Measurements from ENCODE around the gene UBR4.

Gene UBR4

GRCh38 chr1:19080721-19081120 is 129.3 kb downstream of the UBR4 start:
- Histone ChIP-seq H3K18ac (ENCODE audit: low read length) (no peak overlapping the region), H4K5ac (ENCODE audit: low read length) (no peak overlapping the region), H2BK120ac (ENCODE audit: low read depth, low read length) (no peak overlapping the region), H3K36me3 (ENCODE audit: control insufficient read depth, insufficient read depth, low read length) (peaks cover 24% of the 10 kb centered on the region), H3K79me1 (ENCODE audit: low read length) (no peaks in the 10 kb centered on the region), H3K4me3 (ENCODE audit: low read length) (no peak overlapping the region), H3K4me1 (ENCODE audit: control insufficient read depth, low read depth, low read length) (no peaks in the 10 kb centered on the region), H3K79me2 (ENCODE audit: control insufficient read depth, insufficient read depth, low read length) (no peaks in the 10 kb centered on the region), H4K8ac (ENCODE audit: low read depth, low read length) (no peak overlapping the region), H3K27ac (ENCODE audit: low read depth, low read length) (no peak overlapping the region), H3K27me3 (ENCODE audit: insufficient read depth, low read length, poor library complexity) (no peaks in the 10 kb centered on the region), H3K4me2 (ENCODE audit: low read length) (no peak overlapping the region), H2BK15ac (replicated peaks; ENCODE audit: low read depth) (no peak overlapping the region), H2BK5ac (ENCODE audit: low read length) (no peak overlapping the region), H3K4ac (ENCODE audit: low read depth, low read length) (no peak overlapping the region), H3K23ac (ENCODE audit: low read length) (no peak overlapping the region), H3K9ac (ENCODE audit: low read length) (no peak overlapping the region), H3K56ac (ENCODE audit: low read length) (no peak overlapping the region), H2AK5ac (ENCODE audit: low read length) (no peak overlapping the region)
- no peak for DNase-seq
- WGBS (ENCODE audit: extremely low coverage, insufficient coverage, low lambda C conversion rate) = no CpG with 5 or more reads among the region's 3 CpGs

- H3K9ac ChIP-seq (ENCODE audit: low read length) = no peak overlapping the region
- H3K36me3 ChIP-seq (ENCODE audit: control insufficient read depth, insufficient read depth, low read length) = peaks cover 30% of the 10 kb centered on the region
- no peak overlapping the region for H2BK15ac ChIP-seq (replicated peaks; ENCODE audit: low read depth)
- no peak overlapping the region for H2AK5ac ChIP-seq (ENCODE audit: low read length)
- no peak overlapping the region for H2BK5ac ChIP-seq (ENCODE audit: low read length)
- no peaks in the 10 kb centered on the region for H3K79me2 ChIP-seq (ENCODE audit: control insufficient read depth, insufficient read depth, low read length)
- no peaks in the 10 kb centered on the region for H3K27me3 ChIP-seq (ENCODE audit: insufficient read depth, low read length, poor library complexity)
- H3K4me3 ChIP-seq (ENCODE audit: low read length) = no peak overlapping the region
- H3K27ac ChIP-seq (ENCODE audit: low read depth, low read length) = no peak overlapping the region
- H3K4me2 ChIP-seq (ENCODE audit: low read length) = no peak overlapping the region
- H2BK120ac ChIP-seq (ENCODE audit: low read depth, low read length) = no peak overlapping the region
- H3K18ac ChIP-seq (ENCODE audit: low read length) = no peak overlapping the region
- DNase-seq = no peak
- no peak overlapping the region for H3K4ac ChIP-seq (ENCODE audit: low read depth, low read length)
- H4K8ac ChIP-seq (ENCODE audit: low read depth, low read length) = no peak overlapping the region
- WGBS (ENCODE audit: extremely low coverage, insufficient coverage, low lambda C conversion rate) = no CpG with 5 or more reads among the region's 16 CpGs
- H3K4me1 ChIP-seq (ENCODE audit: control insufficient read depth, low read depth, low read length) = no peaks in the 10 kb centered on the region
- H3K56ac ChIP-seq (ENCODE audit: low read length) = no peak overlapping the region
- no peaks in the 10 kb centered on the region for H3K79me1 ChIP-seq (ENCODE audit: low read length)
- H3K23ac ChIP-seq (ENCODE audit: low read length) = no peak overlapping the region
- no peak overlapping the region for H4K5ac ChIP-seq (ENCODE audit: low read length)
Observed at GRCh38 chr1:19079541-19080472, 130.3 kb downstream of the UBR4 start.

GRCh38 chr1:19078536-19078935 is 131.5 kb downstream of the UBR4 start:
- Histone ChIP-seq H3K9ac (ENCODE audit: low read length) (no peak overlapping the region), H4K8ac (ENCODE audit: low read depth, low read length) (no peak overlapping the region), H3K4me1 (ENCODE audit: control insufficient read depth, low read depth, low read length) (no peaks in the 10 kb centered on the region), H3K27ac (ENCODE audit: low read depth, low read length) (no peak overlapping the region), H3K18ac (ENCODE audit: low read length) (no peak overlapping the region), H3K36me3 (ENCODE audit: control insufficient read depth, insufficient read depth, low read length) (peaks cover 26% of the 10 kb centered on the region), H2BK5ac (ENCODE audit: low read length) (no peak overlapping the region), H2BK120ac (ENCODE audit: low read depth, low read length) (no peak overlapping the region), H3K79me1 (ENCODE audit: low read length) (no peaks in the 10 kb centered on the region), H2AK5ac (ENCODE audit: low read length) (no peak overlapping the region), H3K23ac (ENCODE audit: low read length) (no peak overlapping the region), H3K4me2 (ENCODE audit: low read length) (no peak overlapping the region), H3K4ac (ENCODE audit: low read depth, low read length) (no peak overlapping the region), H3K79me2 (ENCODE audit: control insufficient read depth, insufficient read depth, low read length) (no peaks in the 10 kb centered on the region), H3K4me3 (ENCODE audit: low read length) (no peak overlapping the region), H3K56ac (ENCODE audit: low read length) (no peak overlapping the region), H4K5ac (ENCODE audit: low read length) (no peak overlapping the region), H2BK15ac (replicated peaks; ENCODE audit: low read depth) (no peak overlapping the region), H3K27me3 (ENCODE audit: insufficient read depth, low read length, poor library complexity) (no peaks in the 10 kb centered on the region)
- no CpG with 5 or more reads among the region's 4 CpGs for WGBS (ENCODE audit: extremely low coverage, insufficient coverage, low lambda C conversion rate)
- no peak for DNase-seq

- H2BK5ac ChIP-seq (ENCODE audit: low read length) = no peak overlapping the region
- H3K4ac ChIP-seq (ENCODE audit: low read depth, low read length) = no peak overlapping the region
- no peak overlapping the region for H2AK5ac ChIP-seq (ENCODE audit: low read length)
- peaks cover 25% of the 10 kb centered on the region for H3K36me3 ChIP-seq (ENCODE audit: control insufficient read depth, insufficient read depth, low read length)
- no peak overlapping the region for H4K8ac ChIP-seq (ENCODE audit: low read depth, low read length)
- H2BK120ac ChIP-seq (ENCODE audit: low read depth, low read length) = no peak overlapping the region
- H3K27ac ChIP-seq (ENCODE audit: low read depth, low read length) = no peak overlapping the region
- H3K79me1 ChIP-seq (ENCODE audit: low read length) = no peaks in the 10 kb centered on the region
- no peaks in the 10 kb centered on the region for H3K79me2 ChIP-seq (ENCODE audit: control insufficient read depth, insufficient read depth, low read length)
- no peaks in the 10 kb centered on the region for H3K4me1 ChIP-seq (ENCODE audit: control insufficient read depth, low read depth, low read length)
- H3K4me3 ChIP-seq (ENCODE audit: low read length) = no peak overlapping the region
- H3K9ac ChIP-seq (ENCODE audit: low read length) = no peak overlapping the region
- H3K27me3 ChIP-seq (ENCODE audit: insufficient read depth, low read length, poor library complexity) = no peaks in the 10 kb centered on the region
- H3K23ac ChIP-seq (ENCODE audit: low read length) = no peak overlapping the region
- no peak overlapping the region for H2BK15ac ChIP-seq (replicated peaks; ENCODE audit: low read depth)
- H3K18ac ChIP-seq (ENCODE audit: low read length) = no peak overlapping the region
- no peak overlapping the region for H4K5ac ChIP-seq (ENCODE audit: low read length)
- WGBS (ENCODE audit: extremely low coverage, insufficient coverage, low lambda C conversion rate) = no CpG with 5 or more reads among the region's 20 CpGs
- DNase-seq = no peak
- H3K4me2 ChIP-seq (ENCODE audit: low read length) = no peak overlapping the region
- no peak overlapping the region for H3K56ac ChIP-seq (ENCODE audit: low read length)
Observed at GRCh38 chr1:19076841-19077616, 133.0 kb downstream of the UBR4 start.

GRCh38 chr1:19074902-19075721 is 135.0 kb downstream of the UBR4 start:
- H2BK5ac ChIP-seq (ENCODE audit: low read length) = no peak overlapping the region
- H4K5ac ChIP-seq (ENCODE audit: low read length) = no peak overlapping the region
- H4K8ac ChIP-seq (ENCODE audit: low read depth, low read length) = no peak overlapping the region
- no peak overlapping the region for H3K23ac ChIP-seq (ENCODE audit: low read length)
- no peak overlapping the region for H2BK120ac ChIP-seq (ENCODE audit: low read depth, low read length)
- no peak overlapping the region for H2AK5ac ChIP-seq (ENCODE audit: low read length)
- WGBS (ENCODE audit: extremely low coverage, insufficient coverage, low lambda C conversion rate) = no CpG with 5 or more reads among the region's 21 CpGs
- no peaks in the 10 kb centered on the region for H3K79me2 ChIP-seq (ENCODE audit: control insufficient read depth, insufficient read depth, low read length)
- no peak overlapping the region for H3K9ac ChIP-seq (ENCODE audit: low read length)
- H3K4me3 ChIP-seq (ENCODE audit: low read length) = no peak overlapping the region
- no peak overlapping the region for H3K18ac ChIP-seq (ENCODE audit: low read length)
- no peak overlapping the region for H3K27ac ChIP-seq (ENCODE audit: low read depth, low read length)
- H3K36me3 ChIP-seq (ENCODE audit: control insufficient read depth, insufficient read depth, low read length) = peaks cover 25% of the 10 kb centered on the region
- no peak overlapping the region for H3K4me2 ChIP-seq (ENCODE audit: low read length)
- H3K79me1 ChIP-seq (ENCODE audit: low read length) = no peaks in the 10 kb centered on the region
- no peaks in the 10 kb centered on the region for H3K27me3 ChIP-seq (ENCODE audit: insufficient read depth, low read length, poor library complexity)
- H3K56ac ChIP-seq (ENCODE audit: low read length) = no peak overlapping the region
- no peak overlapping the region for H3K4ac ChIP-seq (ENCODE audit: low read depth, low read length)
- peaks cover 2% of the 10 kb centered on the region for H3K4me1 ChIP-seq (ENCODE audit: control insufficient read depth, low read depth, low read length)
- DNase-seq = no peak
- no peak overlapping the region for H2BK15ac ChIP-seq (replicated peaks; ENCODE audit: low read depth)

All from mesendoderm (in vitro differentiated cells).